Lung (tissue), 12 donors: ENCODE measurements around the gene GALNT16. TPM values are rescaled to one million over a fixed set of nuclear protein-coding genes. Genes with fewer than 3 reads are reported as not detected.

Experiments
- ATAC-seq: fragments of 200-7000 bp; cut with Tn5 transposase; one replicate; pipeline ENCODE4 v1.9.1; 2020; ENCODE audit warnings: moderate number of reproducible peaks; ENCODE audit not compliant: insufficient read depth, low FRiP score
- DNase-seq, 3 donors: peaks; one replicate each; pipeline ENCODE4 v3.0.0-alpha.2; 2013 to 2017
- H3K27ac ChIP-seq, 2 donors: one replicate each; pipeline ENCODE4 v1.5.1; 2013; ENCODE audit warnings: mild to moderate bottlenecking in 2 of 2, moderate library complexity in 2 of 2, control low read depth in 1 of 2, inconsistent platforms in 1 of 2, low read depth in 1 of 2, low read length in 1 of 2
- H3K27me3 ChIP-seq, 3 donors: one replicate each; pipeline ENCODE4 v1.5.1; 2013; ENCODE audit warnings: low read length in 2 of 3; ENCODE audit not compliant: control insufficient read depth in 3 of 3, insufficient read depth in 3 of 3
- H3K36me3 ChIP-seq, 4 donors: one replicate each; pipeline ENCODE4 v1.5.1; 2013; ENCODE audit warnings: low read length in 4 of 4, mild to moderate bottlenecking in 1 of 4, moderate library complexity in 1 of 4; ENCODE audit not compliant: control insufficient read depth in 4 of 4, insufficient read depth in 4 of 4
- H3K4me1 ChIP-seq, 5 donors: one replicate each; pipeline ENCODE4 v1.5.1; 2013; ENCODE audit warnings: low read length in 5 of 5, mild to moderate bottlenecking in 2 of 5, moderate library complexity in 1 of 5; ENCODE audit not compliant: control insufficient read depth in 5 of 5, insufficient read depth in 5 of 5
- H3K4me3 ChIP-seq: one replicate; pipeline ENCODE4 v1.5.1; 2013; ENCODE audit warnings: mild to moderate bottlenecking, control low read depth, moderate library complexity
- H3K9ac ChIP-seq, 2 donors: one replicate each; pipeline ENCODE4 v1.5.1; 2013; ENCODE audit warnings: low read length in 2 of 2, control low read depth in 1 of 2; ENCODE audit not compliant: insufficient read depth in 1 of 2
- H3K9me3 ChIP-seq, 4 donors: one replicate each; pipeline ENCODE4 v1.5.1; 2013; ENCODE audit warnings: low read length in 3 of 4, mild to moderate bottlenecking in 1 of 4, moderate library complexity in 1 of 4; ENCODE audit not compliant: control insufficient read depth in 4 of 4, insufficient read depth in 3 of 4
- CTCF ChIP-seq: IDR thresholded peaks from 2 replicates; pipeline ENCODE4 v1.5.1; 2012; ENCODE audit warnings: mild to moderate bottlenecking; ENCODE audit errors: control extremely low read depth, extremely low read depth
- WGBS, 2 donors: extraction: QIAGEN DNeasy Blood & Tissue Kit; methylation state at CpG; one replicate each; pipeline ENCODE4 v1.1.7; 2013; 5-methylcytosine and 5-hydroxymethylcytosine counted together
- polyA plus RNA-seq, 2 donors: library from polyadenylated mRNA; stranded (reverse); fragments of 200-250 nt; gene quantifications; one replicate each; pipeline ENCODE4 v1.2.1, GENCODE V29; 2013
- total RNA-seq, 2 donors: library from RNA; depleted of rRNA in 1 of 2; stranded (reverse); fragments of >200 nt in 1 of 2; gene quantifications; one replicate each; pipeline ENCODE4 v1.2.1, GENCODE V29; 2014 to 2021
- donor health status: control.
- donor health status: control.
- donor health status: Bipolar disorder and iron deficiency.
- donor health status: healthy.
- donor health status: DM: yes; HTN: yes; CAD: no.

The GALNT16 gene
- total and polyA plus RNA-seq, 4 donors = 0.27 to 4.1 (median 1.4) TPM

GRCh38 chr14:69392481-69392880 lies 132.5 kb downstream of the GALNT16 start:
- ATAC-seq (no peak), DNase-seq (no peak)
- H3K36me3 ChIP-seq = peaks cover 22 to 61% (median 27%) of the 10 kb centered on the region in 4 donors
- TF ChIP-seq CTCF = no peak
- no peak overlapping the region for H3K9ac ChIP-seq
- H3K4me1 ChIP-seq = peaks cover 0 to 10% (median 5%) of the 10 kb centered on the region in 5 donors
- no peak overlapping the region for H3K27ac ChIP-seq
- no peak overlapping the region for H3K4me3 ChIP-seq
- no peaks in the 10 kb centered on the region for H3K27me3 ChIP-seq
- WGBS, 2 donors = 93 to 95% methylated on average over 3 of the region's 3 CpGs
- no peaks in the 10 kb centered on the region for H3K9me3 ChIP-seq

- no peaks in the 10 kb centered on the region for H3K9me3 ChIP-seq
- H3K9ac ChIP-seq = no peak overlapping the region
- ATAC-seq = no peak
- H3K4me3 ChIP-seq = no peak overlapping the region
- no peak for TF ChIP-seq CTCF
- no peak for DNase-seq
- no peak overlapping the region for H3K27ac ChIP-seq
- peaks cover 7 to 28% (median 19%) of the 10 kb centered on the region in 5 donors for H3K4me1 ChIP-seq
- H3K27me3 ChIP-seq = no peaks in the 10 kb centered on the region
- WGBS, 2 donors = 91 to 93% methylated on average over 4 of the region's 4 CpGs
- H3K36me3 ChIP-seq = peaks cover 18 to 41% (median 20%) of the 10 kb centered on the region in 4 donors
Measured at GRCh38 chr14:69395929-69396328, 136.0 kb downstream of the GALNT16 start.

- no peak for TF ChIP-seq CTCF
Measured at GRCh38 chr14:69398053-69398817, 138.3 kb downstream of the GALNT16 start, which contains the start of the genes ERH and SLC39A9. ERH (minus strand) TSS chr14:69398299; CDS start chr14:69398233, 66 bp downstream. SLC39A9 (plus strand) TSS chr14:69398692; CDS start chr14:69399370, 678 bp downstream.

More at GRCh38 chr14:69398053-69398817, 138.3 kb downstream of the GALNT16 start, which contains the start of the genes ERH and SLC39A9:
- DNase-seq (peak; percentile 97 to 99 (median 99)), ATAC-seq (peak; percentile 97)
- Histone ChIP-seq H3K4me3 (peak within 1 kb of the TSS; percentile 99), H3K27me3 (no peaks in the 10 kb centered on the region), H3K36me3 (peaks cover 13 to 25% (median 15%) of the 10 kb centered on the region in 4 donors), H3K9ac (peak within 1 kb of the TSS; percentile 94 to 97), H3K9me3 (peaks cover 0 to 1% (median 0%) of the 10 kb centered on the region in 4 donors), H3K4me1 (peaks cover 7 to 38% (median 20%) of the 10 kb centered on the region in 5 donors), H3K27ac (peak within 1 kb of the TSS; percentile 90 to 93)
- 0 to 1% methylated on average over 53 of the region's 53 CpGs for WGBS, 2 donors
